ENCODE results near the gene G6PC3. TPM values are rescaled to one million over a fixed set of nuclear protein-coding genes. Genes with fewer than 3 reads are reported as not detected.

Gene G6PC3
- total and polyA plus RNA-seq, 2 donors (not counting 3 experiments of a cell fraction or from before 2014, with no cell fraction given), result 78.4 to 194 TPM

- Histone ChIP-seq H2AFZ (ENCODE audit: low read depth, low read length) (no peak overlapping the region), H3K4me3 (replicated peaks in 1 of 3; ENCODE audit: insufficient read depth in 1 of 3, low read depth in 1 of 3, low read length in 3 of 3) (no peak overlapping the region), H3K9me1 (replicated peaks; ENCODE audit: control insufficient read depth, extremely low read depth, insufficient read depth, low read length) (no peaks in the 10 kb centered on the region), H3K9me3 (replicated peaks; ENCODE audit: control insufficient read depth, insufficient read depth, low read length) (no peaks in the 10 kb centered on the region), H3K4me1 (ENCODE audit: control insufficient read depth, extremely low read depth, insufficient read depth, low read length) (peaks cover 4% of the 10 kb centered on the region), H4K20me1 (replicated peaks; ENCODE audit: control insufficient read depth, extremely low read depth, insufficient read depth, low read length) (peaks cover 6% of the 10 kb centered on the region), H3K27ac (ENCODE audit: insufficient read depth, low read depth, low read length) (no peak overlapping the region), H3K9ac (replicated peaks; ENCODE audit: extremely low read depth, insufficient read depth, low read length) (no peak overlapping the region), H3K27me3 (ENCODE audit: control insufficient read depth in 2 of 2, insufficient read depth in 2 of 2, low read length in 2 of 2) (no peaks in the 10 kb centered on the region), H3K79me2 (ENCODE audit: control insufficient read depth, insufficient read depth, low read length) (peaks cover 74% of the 10 kb centered on the region), H3K36me3 (ENCODE audit: control insufficient read depth in 2 of 2, extremely low read depth in 1 of 2, insufficient read depth in 2 of 2, low read length in 2 of 2) (peaks cover 9 to 29% of the 10 kb centered on the region in 2 experiments), H3K4me2 (ENCODE audit: insufficient read depth, low read length) (no peak overlapping the region)
- intact Hi-C loops (cut with micrococcal nuclease) (no loop called here), dilution Hi-C loops (cut with MboI; ENCODE audit: extremely low pct_ligation_motif_present, low sequenced_read_pairs) (no loop called here)
- ChIA-PET CTCF (interaction anchor here (0.9 to 2.5 kb wide), 5 partner anchors 8 to 119 kb away, joined by 3 to 13 read pairs (median 5); partner anchors contain the start of gene HDAC5), POLR2A (no interaction called here)
- TF ChIP-seq MAX (IDR thresholded peaks at IDR 0.05; ENCODE audit: insufficient read depth, insufficient read length) (no peak), CTCF (IDR thresholded peaks at IDR 0.05; ENCODE audit: extremely low read depth in 1 of 2, insufficient read depth in 1 of 2, low read depth in 1 of 2, low read length in 2 of 2) (no peak), GATA2 (IDR thresholded peaks at IDR 0.05; ENCODE audit: insufficient read depth, insufficient read length, low read depth, low read length) (no peak), JUN (IDR thresholded peaks at IDR 0.05; ENCODE audit: borderline replicate concordance, insufficient read depth, insufficient read length, low read depth) (no peak), EZH2 (IDR thresholded peaks at IDR 0.05; ENCODE audit: borderline replicate concordance, low read depth, low read length, severe bottlenecking) (no peak), POLR2A (IDR thresholded peaks at IDR 0.05; ENCODE audit: low read depth, low read length) (no peak), MYC (IDR thresholded peaks at IDR 0.05; ENCODE audit: low read depth, low read length) (no peak), FOS (IDR thresholded peaks at IDR 0.05; ENCODE audit: borderline replicate concordance, insufficient read depth, low read length) (no peak)
- FAIRE-seq, result no peak
- DNase-seq (ENCODE audit: low read depth, low spot score), result no peak
- BruUV-seq (replicated peaks), result no TSS peak
Measured at GRCh38 chr17:44049294-44050060, 21.1 kb upstream of the G6PC3 start.

All from endothelial cell of umbilical vein (primary cell).